Head of caudate nucleus (tissue), 42 donors: ENCODE results near the gene CXorf65.

ENCODE experiments used
- DNase-seq, 42 donors: peaks; one replicate each; pipeline versions ENCODE4 v3.0.0 to v3.0.0-alpha.2; 2020 to 2021; ENCODE audit warnings: mixed read lengths in 7 of 42
- intact Hi-C: fragments of 100-400 bp; cut with DNase I; formaldehyde crosslinking; loops from one replicate; pipeline ENCODE4 v1.15.0; 2022

The CXorf65 gene

GRCh38 chrX:71081330-71082123, 25.0 kb downstream of the CXorf65 start:
- no peak for DNase-seq

DNA sequence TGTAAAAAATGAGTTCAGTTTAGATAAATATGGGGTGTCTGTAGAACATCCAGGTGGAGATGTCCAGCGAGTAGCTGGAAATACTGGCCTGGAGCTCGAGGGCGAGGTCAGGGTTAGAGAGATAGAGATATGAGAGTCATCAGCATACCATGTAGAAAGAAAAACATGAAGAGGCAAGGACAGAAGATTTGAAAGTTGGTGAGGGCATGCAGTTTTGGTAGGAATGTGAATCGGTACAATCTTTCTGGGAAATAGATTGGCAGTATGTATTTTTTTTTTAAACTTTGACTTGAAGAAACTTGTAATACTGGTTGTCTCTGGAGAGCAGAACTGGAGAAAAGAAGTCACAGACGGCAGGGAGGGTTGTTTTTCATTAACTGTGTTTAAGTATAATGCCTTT, 36.0 kb downstream of the CXorf65 start:
- DNase-seq: no peak
- intact Hi-C loops: no loop called here

More at GRCh38 chrX:71081330-71082123, 25.0 kb downstream of the CXorf65 start:
- intact Hi-C loops: no loop called here

DNA sequence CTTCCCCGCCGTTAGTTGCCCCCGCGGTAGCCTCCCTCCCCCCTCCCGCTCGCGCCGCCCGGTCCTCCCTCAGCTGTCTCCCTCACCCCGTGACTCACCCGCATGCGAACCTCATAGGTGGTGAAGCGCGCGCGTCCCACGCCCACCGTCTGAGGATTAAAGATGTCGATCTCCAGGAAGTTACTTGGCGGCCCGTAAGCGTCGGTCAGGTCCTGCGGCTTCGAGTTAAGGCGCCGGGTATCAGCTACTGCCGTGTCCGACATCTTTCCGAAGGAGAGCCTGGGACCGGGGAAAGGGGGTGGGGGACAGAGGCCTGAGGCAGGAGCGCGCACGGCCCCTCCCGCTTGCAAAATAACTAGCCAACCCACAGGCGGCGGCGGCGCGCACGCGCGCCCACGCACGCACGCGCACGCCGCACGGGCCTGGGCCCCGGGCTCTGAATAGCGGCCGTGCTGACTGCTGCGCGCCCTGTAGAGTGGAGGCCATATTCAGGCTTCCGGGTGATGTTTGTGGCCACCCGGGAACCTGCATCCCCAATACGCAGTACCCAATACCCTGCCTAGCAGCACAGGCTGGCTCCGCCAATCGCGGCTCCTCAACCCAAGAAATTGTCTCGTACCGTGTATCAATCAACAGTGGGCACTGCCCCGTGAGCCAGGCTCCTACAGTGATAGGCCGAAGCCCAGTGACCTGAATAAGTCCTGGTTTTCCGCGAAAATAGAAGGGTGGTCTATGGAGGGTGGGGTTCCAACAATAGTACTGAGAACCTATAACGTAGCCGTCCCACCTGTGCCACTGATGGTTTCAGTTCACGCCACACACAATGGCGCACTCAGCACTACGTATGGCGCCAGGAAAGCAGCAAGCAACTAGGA, 38.3 kb downstream of the CXorf65 start, which contains the start of gene SNX12:
SNX12 (minus strand) TSS at position 291 of the 875 bp plus-strand sequence; CDS start at position 263, 28 bp downstream.
- intact Hi-C loops: no loop called here

DNA sequence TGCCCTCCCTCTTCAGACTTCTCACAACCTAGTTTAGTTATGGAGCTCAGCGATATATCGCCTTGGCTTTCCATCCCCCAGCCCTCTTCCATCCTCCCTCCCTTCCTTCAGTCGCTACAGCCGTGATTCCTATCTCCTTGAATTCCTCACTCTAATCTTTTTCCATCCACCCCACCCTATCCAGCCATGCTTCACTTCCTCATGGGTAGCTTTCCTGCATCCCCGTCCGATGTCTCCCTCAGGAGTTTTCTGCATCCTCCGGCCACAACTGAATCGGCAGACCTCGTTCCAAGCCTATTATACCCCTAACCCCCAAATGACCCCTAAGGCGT, 38.9 kb downstream of the CXorf65 start:
- DNase-seq: peak in 5 of 42 donors; percentile 1 to 13 (median 4)
- intact Hi-C loops: no loop called here

More for the DNA sequence above, 38.3 kb downstream of the CXorf65 start, which contains the start of gene SNX12:
- DNase-seq: peak; percentile 78 to 97 (median 92)

- intact Hi-C loops: no loop called here
- no peak for DNase-seq
These were observed 39.5 kb downstream of the CXorf65 start for GRCh38 chrX:71067089-71067488.

DNA sequence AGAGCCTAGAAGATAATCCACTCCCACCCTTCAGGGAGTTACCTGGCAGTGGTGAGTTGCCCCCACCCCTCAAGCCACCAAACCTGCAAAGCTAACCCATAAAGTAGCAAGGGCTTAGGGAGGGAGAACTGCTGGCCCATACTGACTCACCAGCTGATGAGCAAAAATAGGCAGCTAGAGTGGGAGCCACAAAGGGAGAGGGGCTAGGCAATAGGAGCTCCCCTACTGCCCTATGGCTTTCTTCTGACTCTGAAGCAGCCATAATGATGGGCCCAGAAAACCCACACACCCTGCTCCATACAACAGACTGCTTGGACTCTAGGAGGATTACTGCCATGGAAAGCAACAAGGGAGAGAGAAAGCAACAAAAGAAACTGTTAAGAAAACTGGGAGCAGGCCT, 46.4 kb downstream of the CXorf65 start:
- DNase-seq: no peak
- intact Hi-C loops: no loop called here

- DNase-seq: no peak
- intact Hi-C loops: no loop called here
These were observed 48.6 kb downstream of the CXorf65 start for GRCh38 chrX:71057848-71058530.

DNA sequence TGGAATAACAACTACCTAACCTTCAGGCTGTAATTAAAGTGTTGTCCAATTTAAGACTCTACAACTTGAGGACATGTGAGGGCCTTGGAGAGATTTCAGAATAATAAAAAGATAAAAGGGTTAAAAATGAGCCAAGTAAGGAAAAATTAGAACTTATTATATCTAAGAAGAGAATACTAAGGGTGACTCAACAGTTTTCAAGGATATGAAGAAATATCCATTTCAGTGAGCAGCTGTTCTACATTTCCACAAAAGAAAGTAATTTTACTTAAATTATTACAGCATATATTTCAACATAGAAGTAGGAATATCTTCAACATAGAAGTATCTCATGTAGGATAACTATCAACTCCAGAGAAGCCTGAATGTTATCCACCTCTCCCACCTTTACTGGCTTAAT, 49.7 kb downstream of the CXorf65 start:
- intact Hi-C loops: no loop called here
- no peak for DNase-seq
